ENCODE data around the gene MPIG6B.
"Not testable (repeated sequence)": the region's sequence is repeated elsewhere in the genome, so short reads cannot be mapped to it uniquely, and the experiment has no call there.

Gene MPIG6B

GRCh38 chr6:31697555-31697954 is 25.6 kb upstream of the MPIG6B start:
- Histone ChIP-seq H3K27ac (peak overlapping the region in 2 of 21 experiments; percentile 3 to 16), H3K4me3 (no peak overlapping the region)

- H3K4me3 ChIP-seq, result no peak overlapping the region
- peak overlapping the region in 4 of 21 experiments; percentile 2 to 98 (median 39) for H3K27ac ChIP-seq
These were observed 22.3 kb upstream of the MPIG6B start for GRCh38 chr6:31700740-31701401.

GRCh38 chr6:31701666-31702404 is 21.3 kb upstream of the MPIG6B start:
- H3K4me3 ChIP-seq, result peak overlapping the region; percentile 58 to 83 (median 74)
- peak overlapping the region in 20 of 21 experiments; percentile 85 to 99 (median 98) for H3K27ac ChIP-seq

- peak overlapping the region; percentile 58 to 83 (median 74) for H3K4me3 ChIP-seq
These were observed 20.8 kb upstream of the MPIG6B start for GRCh38 chr6:31702405-31702818.

GRCh38 chr6:31702819-31703716 is 20.1 kb upstream of the MPIG6B start, which contains the start of gene ABHD16A:
TSS of gene ABHD16A (minus strand) at chr6:31703324. CDS start at chr6:31703281, 43 bp downstream.
- peak within 1 kb of the TSS; percentile 58 to 83 (median 74) for H3K4me3 ChIP-seq
- peak within 1 kb of the TSS; percentile 43 to 99 (median 97) for H3K27ac ChIP-seq

More at GRCh38 chr6:31702405-31702818, 20.8 kb upstream of the MPIG6B start:
- peak overlapping the region; percentile 43 to 99 (median 97) for H3K27ac ChIP-seq

GRCh38 chr6:31705931-31706330 is 17.2 kb upstream of the MPIG6B start:
- Histone ChIP-seq H3K4me3 (no peak overlapping the region), H3K27ac (no peak overlapping the region)

GRCh38 chr6:31706599-31706998 is 16.6 kb upstream of the MPIG6B start, which contains the start of gene LY6G6F:
TSS of gene LY6G6F (plus strand) at chr6:31706866. CDS start at chr6:31706907, 41 bp downstream.
- Histone ChIP-seq H3K27ac (no peak within 1 kb of the TSS), H3K4me3 (no peak within 1 kb of the TSS)

- Histone ChIP-seq H3K4me3 (no peak overlapping the region), H3K27ac (no peak overlapping the region)
These were observed 15.5 kb upstream of the MPIG6B start for GRCh38 chr6:31707701-31708100.

- H3K27ac ChIP-seq, result no peak overlapping the region
- no peak overlapping the region for H3K4me3 ChIP-seq
These were observed 14.9 kb upstream of the MPIG6B start for GRCh38 chr6:31708224-31708623.

- H3K27ac ChIP-seq, H3K4me3 ChIP-seq: not testable (repeated sequence)
These were observed 14.0 kb upstream of the MPIG6B start for GRCh38 chr6:31709157-31709556.

- Histone ChIP-seq H3K4me3 (no peak overlapping the region), H3K27ac (peak overlapping the region in 5 of 21 experiments; percentile 34 to 73 (median 49))
These were observed 12.5 kb upstream of the MPIG6B start for GRCh38 chr6:31710523-31711219.

GRCh38 chr6:31711233-31711632 is 11.9 kb upstream of the MPIG6B start:
- Histone ChIP-seq H3K4me3 (no peak overlapping the region), H3K27ac (peak overlapping the region in 8 of 21 experiments; percentile 18 to 73 (median 43))

- Histone ChIP-seq H3K4me3 (no peak overlapping the region), H3K27ac (peak overlapping the region in 13 of 21 experiments; percentile 1 to 77 (median 48))
These were observed 10.9 kb upstream of the MPIG6B start for GRCh38 chr6:31712296-31712695.

- Histone ChIP-seq H3K27ac (peak overlapping the region in 13 of 21 experiments; percentile 0 to 77 (median 65)), H3K4me3 (no peak overlapping the region)
These were observed 9.7 kb upstream of the MPIG6B start for GRCh38 chr6:31713465-31713864.

- peak overlapping the region in 13 of 21 experiments; percentile 0 to 77 (median 65) for H3K27ac ChIP-seq
- H3K4me3 ChIP-seq, result no peak overlapping the region
These were observed 9.0 kb upstream of the MPIG6B start for GRCh38 chr6:31713991-31714684.

GRCh38 chr6:31715022-31715958 is 7.9 kb upstream of the MPIG6B start, which contains the start of gene LY6G6D:
TSS of gene LY6G6D (plus strand) at chr6:31715348. CDS start at chr6:31715356, 8 bp downstream.
- peak within 1 kb of the TSS in 13 of 21 experiments; percentile 0 to 80 (median 65) for H3K27ac ChIP-seq
- H3K4me3 ChIP-seq, result no peak within 1 kb of the TSS
